ENCODE measurements around the gene MAT2B. TPM values are rescaled to one million over a fixed set of nuclear protein-coding genes. Genes with fewer than 3 reads are reported as not detected.

MAT2B gene
- total and polyA plus RNA-seq, 2 of the 8 experiments (the other 6 are each of a cell fraction or from before 2014, with no cell fraction given): 33.9 to 65.2 TPM

DNA sequence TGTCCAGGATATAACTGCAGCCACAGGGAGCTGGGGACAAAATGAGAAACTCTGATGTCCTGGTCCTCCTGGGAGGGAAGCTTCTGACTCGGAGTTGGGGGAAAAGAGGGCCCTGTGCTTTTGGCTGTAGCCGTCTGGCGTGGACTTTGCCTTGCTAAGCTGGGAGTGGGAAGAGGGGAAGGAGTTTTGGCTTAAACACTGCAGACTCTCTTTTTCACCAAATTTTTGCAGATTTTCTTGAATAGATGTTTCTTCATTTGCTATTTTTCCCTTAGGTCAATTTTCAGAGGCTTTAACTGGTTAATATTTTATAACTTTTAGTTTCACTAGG, 15.7 kb upstream of the MAT2B start:
- TF ChIP-seq CREB1 (IDR thresholded peaks at IDR 0.05) (no peak), MAFK (IDR thresholded peaks at IDR 0.05; ENCODE audit: low read depth, low read length) (no peak), KDM5A (IDR thresholded peaks at IDR 0.05; ENCODE audit: low read length) (no peak), FOSL1 (IDR thresholded peaks at IDR 0.05; ENCODE audit: insufficient read depth, low read depth, low read length) (no peak), HDAC2 (IDR thresholded peaks at IDR 0.05; ENCODE audit: borderline replicate concordance in 1 of 2, low read depth in 2 of 2, low read length in 2 of 2) (no peak), JUND (IDR thresholded peaks at IDR 0.05; ENCODE audit: low read length) (no peak), TAF7 (optimal IDR thresholded peaks at IDR 0.05; ENCODE audit: borderline replicate concordance, low read depth, low read length) (no peak), SP2 (IDR thresholded peaks at IDR 0.05; ENCODE audit: low read length) (no peak), CHD1 (IDR thresholded peaks at IDR 0.05; ENCODE audit: low read depth, low read length) (no peak), CEBPB (IDR thresholded peaks at IDR 0.05; ENCODE audit: low read depth, low read length) (no peak)
- H3K4me3 ChIP-seq (ENCODE audit: extremely low read depth in 1 of 4, insufficient read depth in 2 of 4, low read depth in 3 of 4, low read length in 4 of 4): no peak overlapping the region
- no peak overlapping the region for H3K18ac ChIP-seq (ENCODE audit: extremely low read depth, low read length)
- ChIA-PET CTCF (ENCODE audit: partially characterized antibody) (interaction anchor here (0.9 to 2.3 kb wide), 12 partner anchors 10 to 45 kb away, joined by 3 to 12 read pairs (median 4); no protein-coding TSS in a partner anchor), POLR2A (ENCODE audit: partially characterized antibody) (interaction anchor here (0.9 to 7.0 kb wide), 6 partner anchors 14 to 52 kb away, joined by 3 to 48 read pairs (median 8); partner anchors contain the start of genes CCNG1, HMMR and MAT2B)
- H3K4me1 ChIP-seq (replicated peaks in 1 of 4; ENCODE audit: control insufficient read depth in 3 of 4, insufficient read depth in 4 of 4, low read length in 3 of 4): no peaks in the 10 kb centered on the region
- no peak overlapping the region for H4K5ac ChIP-seq (ENCODE audit: insufficient read length, low read depth, low read length)
- H3K79me2 ChIP-seq (ENCODE audit: control insufficient read depth in 1 of 2, insufficient read depth in 2 of 2, low read length in 2 of 2): no peaks in the 10 kb centered on the region
- no peak overlapping the region for H2BK120ac ChIP-seq (replicated peaks; ENCODE audit: low read depth, low read length)
- peaks cover 2% of the 10 kb centered on the region; the same call in 1 of the 2 replicates for H3K79me1 ChIP-seq (ENCODE audit: low read depth, low read length)
- H3K23me2 ChIP-seq (ENCODE audit: low read depth, low read length): no peaks in the 10 kb centered on the region
- H3K9ac ChIP-seq (replicated peaks in 1 of 4; ENCODE audit: extremely low read depth in 1 of 4, low read depth in 3 of 4, low read length in 3 of 4): no peak overlapping the region
- H3K9me3 ChIP-seq (ENCODE audit: insufficient read depth in 2 of 2, low read depth in 1 of 2, low read length in 1 of 2): peaks cover 6 to 10% of the 10 kb centered on the region in 2 experiments; a peak in 3 of 4 replicates
- H3K23ac ChIP-seq (ENCODE audit: insufficient read length): no peak overlapping the region
- H3K27ac ChIP-seq (ENCODE audit: low read depth, low read length): no peak overlapping the region
- WGBS, 2 experiments (ENCODE audit: extremely low coverage in 1 of 2, insufficient coverage in 1 of 2, insufficient read length in 1 of 2, insufficient replicate concordance in 2 of 2, low coverage in 1 of 2, low lambda C conversion rate in 2 of 2, missing lambda C conversion rate in 1 of 2): 94% methylated on average over 3 of the region's 3 CpGs; no CpG with 5 or more reads in 1 of the 2 experiments
- H2AFZ ChIP-seq (ENCODE audit: low read length): no peak overlapping the region
- H3K36me3 ChIP-seq (ENCODE audit: control insufficient read depth in 2 of 4, insufficient read depth in 4 of 4, low read length in 3 of 4): peaks cover 6 to 61% (median 31%) of the 10 kb centered on the region in 4 experiments
- H2BK15ac ChIP-seq (ENCODE audit: low read length): no peak overlapping the region
- no peak overlapping the region for H2BK12ac ChIP-seq (ENCODE audit: low read depth, low read length)
- no peak overlapping the region for H2BK20ac ChIP-seq (ENCODE audit: low read length)
- FAIRE-seq (no peak), DNase-seq (ENCODE audit: low read depth in 1 of 2, low spot score in 2 of 2) (no peak)
- no peak overlapping the region for H3K4me2 ChIP-seq (ENCODE audit: insufficient read depth in 1 of 2, low read depth in 2 of 2, low read length in 2 of 2)
- H4K8ac ChIP-seq (ENCODE audit: extremely low read depth, insufficient read depth, low read length): no peak overlapping the region
- H3K27me3 ChIP-seq (replicated peaks in 1 of 4; ENCODE audit: control insufficient read depth in 3 of 4, extremely low read depth in 1 of 4, insufficient read depth in 3 of 4, low read length in 3 of 4): no peaks in the 10 kb centered on the region
- no peak overlapping the region for H4K91ac ChIP-seq (replicated peaks; ENCODE audit: insufficient read length, low read length)
- no peak overlapping the region for H2AK5ac ChIP-seq (ENCODE audit: low read depth, low read length)
- H3K14ac ChIP-seq (ENCODE audit: insufficient read length): no peak overlapping the region
- H4K20me1 ChIP-seq (replicated peaks in 1 of 2; ENCODE audit: control insufficient read depth in 1 of 2, insufficient read depth in 2 of 2, low read length in 2 of 2): no peaks in the 10 kb centered on the region
- no peak overlapping the region for H3K4ac ChIP-seq (replicated peaks; ENCODE audit: insufficient read length, low read depth, low read length)
- H3K56ac ChIP-seq (replicated peaks; ENCODE audit: insufficient read length, low read depth, low read length): no peak overlapping the region
- H2BK5ac ChIP-seq (ENCODE audit: low read depth, low read length): no peak overlapping the region
